ENCODE measurements around the gene IQGAP2.

DNA sequence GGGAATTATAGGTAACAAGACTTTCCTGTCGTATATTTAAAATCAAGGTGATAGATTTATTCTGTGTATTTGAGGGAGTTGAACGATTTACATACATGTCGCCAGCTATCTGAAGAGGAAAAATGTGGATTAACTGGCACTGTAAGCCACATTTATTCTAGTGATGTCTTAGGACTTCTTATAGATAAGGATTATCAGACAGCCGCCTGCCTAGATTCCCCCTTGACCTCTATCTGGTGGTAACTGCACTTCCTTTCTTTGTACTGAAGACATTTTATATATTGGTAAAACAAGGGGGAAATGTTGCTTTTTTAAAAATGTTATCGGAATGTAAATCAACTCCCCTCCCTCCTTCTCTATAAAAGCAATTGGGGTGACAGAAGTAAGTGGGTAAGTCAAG, 259.4 kb downstream of the IQGAP2 start:
- TF ChIP-seq RAD21 (IDR thresholded peaks at IDR 0.05; ENCODE audit: low read depth) (no peak), TCF12 (IDR thresholded peaks at IDR 0.05; ENCODE audit: low read depth) (no peak), TAF1 (IDR thresholded peaks at IDR 0.05; ENCODE audit: low read depth) (no peak), EP300 (IDR thresholded peaks at IDR 0.05; ENCODE audit: borderline replicate concordance) (no peak), CEBPB (IDR thresholded peaks at IDR 0.05) (no peak), TEAD4 (IDR thresholded peaks at IDR 0.05) (no peak), YY1 (IDR thresholded peaks at IDR 0.05; ENCODE audit: low read depth) (no peak), CREB1 (IDR thresholded peaks at IDR 0.05; ENCODE audit: low read depth) (no peak), EGR1 (IDR thresholded peaks at IDR 0.05) (no peak)
- TF ChIP-seq, protein P1, sequence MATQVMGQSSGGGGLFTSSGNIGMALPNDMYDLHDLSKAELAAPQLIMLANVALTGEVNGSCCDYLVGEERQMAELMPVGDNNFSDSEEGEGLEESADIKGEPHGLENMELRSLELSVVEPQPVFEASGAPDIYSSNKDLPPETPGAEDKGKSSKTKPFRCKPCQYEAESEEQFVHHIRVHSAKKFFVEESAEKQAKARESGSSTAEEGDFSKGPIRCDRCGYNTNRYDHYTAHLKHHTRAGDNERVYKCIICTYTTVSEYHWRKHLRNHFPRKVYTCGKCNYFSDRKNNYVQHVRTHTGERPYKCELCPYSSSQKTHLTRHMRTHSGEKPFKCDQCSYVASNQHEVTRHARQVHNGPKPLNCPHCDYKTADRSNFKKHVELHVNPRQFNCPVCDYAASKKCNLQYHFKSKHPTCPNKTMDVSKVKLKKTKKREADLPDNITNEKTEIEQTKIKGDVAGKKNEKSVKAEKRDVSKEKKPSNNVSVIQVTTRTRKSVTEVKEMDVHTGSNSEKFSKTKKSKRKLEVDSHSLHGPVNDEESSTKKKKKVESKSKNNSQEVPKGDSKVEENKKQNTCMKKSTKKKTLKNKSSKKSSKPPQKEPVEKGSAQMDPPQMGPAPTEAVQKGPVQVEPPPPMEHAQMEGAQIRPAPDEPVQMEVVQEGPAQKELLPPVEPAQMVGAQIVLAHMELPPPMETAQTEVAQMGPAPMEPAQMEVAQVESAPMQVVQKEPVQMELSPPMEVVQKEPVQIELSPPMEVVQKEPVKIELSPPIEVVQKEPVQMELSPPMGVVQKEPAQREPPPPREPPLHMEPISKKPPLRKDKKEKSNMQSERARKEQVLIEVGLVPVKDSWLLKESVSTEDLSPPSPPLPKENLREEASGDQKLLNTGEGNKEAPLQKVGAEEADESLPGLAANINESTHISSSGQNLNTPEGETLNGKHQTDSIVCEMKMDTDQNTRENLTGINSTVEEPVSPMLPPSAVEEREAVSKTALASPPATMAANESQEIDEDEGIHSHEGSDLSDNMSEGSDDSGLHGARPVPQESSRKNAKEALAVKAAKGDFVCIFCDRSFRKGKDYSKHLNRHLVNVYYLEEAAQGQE (IDR thresholded peaks at IDR 0.05; ENCODE audit: low read depth) = no peak
- TF ChIP-seq, protein P2, sequence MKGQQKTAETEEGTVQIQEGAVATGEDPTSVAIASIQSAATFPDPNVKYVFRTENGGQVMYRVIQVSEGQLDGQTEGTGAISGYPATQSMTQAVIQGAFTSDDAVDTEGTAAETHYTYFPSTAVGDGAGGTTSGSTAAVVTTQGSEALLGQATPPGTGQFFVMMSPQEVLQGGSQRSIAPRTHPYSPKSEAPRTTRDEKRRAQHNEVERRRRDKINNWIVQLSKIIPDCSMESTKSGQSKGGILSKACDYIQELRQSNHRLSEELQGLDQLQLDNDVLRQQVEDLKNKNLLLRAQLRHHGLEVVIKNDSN (IDR thresholded peaks at IDR 0.05) = no peak
- TF ChIP-seq, protein P3, sequence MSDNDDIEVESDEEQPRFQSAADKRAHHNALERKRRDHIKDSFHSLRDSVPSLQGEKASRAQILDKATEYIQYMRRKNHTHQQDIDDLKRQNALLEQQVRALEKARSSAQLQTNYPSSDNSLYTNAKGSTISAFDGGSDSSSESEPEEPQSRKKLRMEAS (IDR thresholded peaks at IDR 0.05) = no peak
